ENCODE measurements around the gene TRIM72. TPM values are rescaled to one million over a fixed set of nuclear protein-coding genes. Genes with fewer than 3 reads are reported as not detected.

TRIM72 gene
- total RNA-seq, 1 experiment from 2014 or later = 1.8 TPM

DNA sequence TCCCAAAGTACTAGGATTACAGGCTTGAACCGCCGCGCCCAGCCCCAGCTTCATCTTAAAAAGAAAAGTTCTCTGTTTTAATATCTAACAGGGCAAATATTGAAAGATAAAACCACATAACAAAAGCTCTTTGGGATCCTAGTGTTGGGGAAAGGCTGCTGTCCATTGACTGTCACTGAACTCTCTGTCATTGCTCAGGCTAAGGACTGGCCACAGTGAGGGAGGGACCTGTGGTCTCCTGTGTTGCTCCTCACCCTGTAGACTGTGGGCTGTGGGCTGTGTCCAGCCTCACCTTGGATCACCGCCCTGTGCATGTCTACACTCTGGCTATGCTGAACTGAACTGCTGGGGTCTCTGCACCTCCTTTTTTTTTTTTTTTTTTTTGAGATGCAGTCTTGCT is 14.3 kb downstream of the TRIM72 start (continued):
- TF ChIP-seq, protein P1, sequence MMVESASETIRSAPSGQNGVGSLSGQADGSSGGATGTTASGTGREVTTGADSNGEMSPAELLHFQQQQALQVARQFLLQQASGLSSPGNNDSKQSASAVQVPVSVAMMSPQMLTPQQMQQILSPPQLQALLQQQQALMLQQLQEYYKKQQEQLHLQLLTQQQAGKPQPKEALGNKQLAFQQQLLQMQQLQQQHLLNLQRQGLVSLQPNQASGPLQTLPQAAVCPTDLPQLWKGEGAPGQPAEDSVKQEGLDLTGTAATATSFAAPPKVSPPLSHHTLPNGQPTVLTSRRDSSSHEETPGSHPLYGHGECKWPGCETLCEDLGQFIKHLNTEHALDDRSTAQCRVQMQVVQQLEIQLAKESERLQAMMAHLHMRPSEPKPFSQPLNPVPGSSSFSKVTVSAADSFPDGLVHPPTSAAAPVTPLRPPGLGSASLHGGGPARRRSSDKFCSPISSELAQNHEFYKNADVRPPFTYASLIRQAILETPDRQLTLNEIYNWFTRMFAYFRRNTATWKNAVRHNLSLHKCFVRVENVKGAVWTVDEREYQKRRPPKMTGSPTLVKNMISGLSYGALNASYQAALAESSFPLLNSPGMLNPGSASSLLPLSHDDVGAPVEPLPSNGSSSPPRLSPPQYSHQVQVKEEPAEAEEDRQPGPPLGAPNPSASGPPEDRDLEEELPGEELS (CRISPR knock-in tag; IDR thresholded peaks at IDR 0.05) = no peak

DNA sequence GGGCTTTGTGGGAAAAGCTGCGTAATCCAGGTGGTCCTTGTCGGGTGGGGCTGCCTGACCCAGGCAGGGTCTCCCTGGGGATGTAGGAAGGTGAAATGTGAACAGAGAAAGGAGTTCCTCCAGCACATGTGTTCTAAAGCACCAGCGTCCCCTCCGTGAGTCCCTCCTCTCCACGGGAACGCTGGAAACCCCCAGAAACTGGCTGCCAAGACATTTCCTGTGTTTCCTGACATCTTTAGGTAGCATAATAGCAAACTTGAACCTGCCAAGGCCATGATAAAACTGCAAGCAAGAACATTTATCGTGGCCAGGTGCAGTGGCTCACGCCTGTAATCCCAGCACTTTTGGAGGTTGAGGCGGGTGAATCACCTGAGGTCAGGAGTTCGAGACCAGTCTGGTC is 15.6 kb downstream of the TRIM72 start:
- ChIA-PET POLR2A (no interaction called here), CTCF (no interaction called here)
- DNase-seq (ENCODE audit: low spot score) (no peak), ATAC-seq (no peak)
- Mint-ChIP-seq H3K4me3 (no peak overlapping the region), H3K27ac (no peak overlapping the region), H3K9me3 (peaks cover 9% of the 10 kb centered on the region), H3K36me3 (peaks cover 11% of the 10 kb centered on the region), H3K4me1 (peaks cover 3% of the 10 kb centered on the region), H3K27me3 (ENCODE audit: low read depth) (peaks cover 4% of the 10 kb centered on the region)
- TF ChIP-seq, protein P2, sequence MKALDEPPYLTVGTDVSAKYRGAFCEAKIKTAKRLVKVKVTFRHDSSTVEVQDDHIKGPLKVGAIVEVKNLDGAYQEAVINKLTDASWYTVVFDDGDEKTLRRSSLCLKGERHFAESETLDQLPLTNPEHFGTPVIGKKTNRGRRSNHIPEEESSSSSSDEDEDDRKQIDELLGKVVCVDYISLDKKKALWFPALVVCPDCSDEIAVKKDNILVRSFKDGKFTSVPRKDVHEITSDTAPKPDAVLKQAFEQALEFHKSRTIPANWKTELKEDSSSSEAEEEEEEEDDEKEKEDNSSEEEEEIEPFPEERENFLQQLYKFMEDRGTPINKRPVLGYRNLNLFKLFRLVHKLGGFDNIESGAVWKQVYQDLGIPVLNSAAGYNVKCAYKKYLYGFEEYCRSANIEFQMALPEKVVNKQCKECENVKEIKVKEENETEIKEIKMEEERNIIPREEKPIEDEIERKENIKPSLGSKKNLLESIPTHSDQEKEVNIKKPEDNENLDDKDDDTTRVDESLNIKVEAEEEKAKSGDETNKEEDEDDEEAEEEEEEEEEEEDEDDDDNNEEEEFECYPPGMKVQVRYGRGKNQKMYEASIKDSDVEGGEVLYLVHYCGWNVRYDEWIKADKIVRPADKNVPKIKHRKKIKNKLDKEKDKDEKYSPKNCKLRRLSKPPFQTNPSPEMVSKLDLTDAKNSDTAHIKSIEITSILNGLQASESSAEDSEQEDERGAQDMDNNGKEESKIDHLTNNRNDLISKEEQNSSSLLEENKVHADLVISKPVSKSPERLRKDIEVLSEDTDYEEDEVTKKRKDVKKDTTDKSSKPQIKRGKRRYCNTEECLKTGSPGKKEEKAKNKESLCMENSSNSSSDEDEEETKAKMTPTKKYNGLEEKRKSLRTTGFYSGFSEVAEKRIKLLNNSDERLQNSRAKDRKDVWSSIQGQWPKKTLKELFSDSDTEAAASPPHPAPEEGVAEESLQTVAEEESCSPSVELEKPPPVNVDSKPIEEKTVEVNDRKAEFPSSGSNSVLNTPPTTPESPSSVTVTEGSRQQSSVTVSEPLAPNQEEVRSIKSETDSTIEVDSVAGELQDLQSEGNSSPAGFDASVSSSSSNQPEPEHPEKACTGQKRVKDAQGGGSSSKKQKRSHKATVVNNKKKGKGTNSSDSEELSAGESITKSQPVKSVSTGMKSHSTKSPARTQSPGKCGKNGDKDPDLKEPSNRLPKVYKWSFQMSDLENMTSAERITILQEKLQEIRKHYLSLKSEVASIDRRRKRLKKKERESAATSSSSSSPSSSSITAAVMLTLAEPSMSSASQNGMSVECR (CRISPR knock-in tag; IDR thresholded peaks at IDR 0.05; ENCODE audit: borderline replicate concordance) = no peak
- TF ChIP-seq, protein P3, sequence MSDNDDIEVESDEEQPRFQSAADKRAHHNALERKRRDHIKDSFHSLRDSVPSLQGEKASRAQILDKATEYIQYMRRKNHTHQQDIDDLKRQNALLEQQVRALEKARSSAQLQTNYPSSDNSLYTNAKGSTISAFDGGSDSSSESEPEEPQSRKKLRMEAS (CRISPR knock-in tag; IDR thresholded peaks at IDR 0.05) = no peak
- TF ChIP-seq, protein P4, sequence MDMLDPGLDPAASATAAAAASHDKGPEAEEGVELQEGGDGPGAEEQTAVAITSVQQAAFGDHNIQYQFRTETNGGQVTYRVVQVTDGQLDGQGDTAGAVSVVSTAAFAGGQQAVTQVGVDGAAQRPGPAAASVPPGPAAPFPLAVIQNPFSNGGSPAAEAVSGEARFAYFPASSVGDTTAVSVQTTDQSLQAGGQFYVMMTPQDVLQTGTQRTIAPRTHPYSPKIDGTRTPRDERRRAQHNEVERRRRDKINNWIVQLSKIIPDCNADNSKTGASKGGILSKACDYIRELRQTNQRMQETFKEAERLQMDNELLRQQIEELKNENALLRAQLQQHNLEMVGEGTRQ (CRISPR knock-in tag; IDR thresholded peaks at IDR 0.05) = no peak
- TF ChIP-seq ZNF317 (CRISPR knock-in tag; IDR thresholded peaks at IDR 0.05; ENCODE audit: borderline replicate concordance, low read depth) (no peak), CBFB (CRISPR knock-in tag; IDR thresholded peaks at IDR 0.05; ENCODE audit: low read depth) (no peak), ZNF671 (CRISPR knock-in tag; IDR thresholded peaks at IDR 0.05) (no peak), GRHL2 (CRISPR knock-in tag; IDR thresholded peaks at IDR 0.05; ENCODE audit: insufficient replicate concordance, severe bottlenecking) (no peak), ZNF232 (CRISPR knock-in tag; IDR thresholded peaks at IDR 0.05) (no peak), MYBL2 (CRISPR knock-in tag; IDR thresholded peaks at IDR 0.05) (no peak), HMGA2 (CRISPR knock-in tag; IDR thresholded peaks at IDR 0.05) (no peak), NFE2L1 (CRISPR knock-in tag; IDR thresholded peaks at IDR 0.05) (no peak)
- TF ChIP-seq, protein P5, sequence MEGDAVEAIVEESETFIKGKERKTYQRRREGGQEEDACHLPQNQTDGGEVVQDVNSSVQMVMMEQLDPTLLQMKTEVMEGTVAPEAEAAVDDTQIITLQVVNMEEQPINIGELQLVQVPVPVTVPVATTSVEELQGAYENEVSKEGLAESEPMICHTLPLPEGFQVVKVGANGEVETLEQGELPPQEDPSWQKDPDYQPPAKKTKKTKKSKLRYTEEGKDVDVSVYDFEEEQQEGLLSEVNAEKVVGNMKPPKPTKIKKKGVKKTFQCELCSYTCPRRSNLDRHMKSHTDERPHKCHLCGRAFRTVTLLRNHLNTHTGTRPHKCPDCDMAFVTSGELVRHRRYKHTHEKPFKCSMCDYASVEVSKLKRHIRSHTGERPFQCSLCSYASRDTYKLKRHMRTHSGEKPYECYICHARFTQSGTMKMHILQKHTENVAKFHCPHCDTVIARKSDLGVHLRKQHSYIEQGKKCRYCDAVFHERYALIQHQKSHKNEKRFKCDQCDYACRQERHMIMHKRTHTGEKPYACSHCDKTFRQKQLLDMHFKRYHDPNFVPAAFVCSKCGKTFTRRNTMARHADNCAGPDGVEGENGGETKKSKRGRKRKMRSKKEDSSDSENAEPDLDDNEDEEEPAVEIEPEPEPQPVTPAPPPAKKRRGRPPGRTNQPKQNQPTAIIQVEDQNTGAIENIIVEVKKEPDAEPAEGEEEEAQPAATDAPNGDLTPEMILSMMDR (IDR thresholded peaks at IDR 0.05) = no peak
- TF ChIP-seq, protein P6, sequence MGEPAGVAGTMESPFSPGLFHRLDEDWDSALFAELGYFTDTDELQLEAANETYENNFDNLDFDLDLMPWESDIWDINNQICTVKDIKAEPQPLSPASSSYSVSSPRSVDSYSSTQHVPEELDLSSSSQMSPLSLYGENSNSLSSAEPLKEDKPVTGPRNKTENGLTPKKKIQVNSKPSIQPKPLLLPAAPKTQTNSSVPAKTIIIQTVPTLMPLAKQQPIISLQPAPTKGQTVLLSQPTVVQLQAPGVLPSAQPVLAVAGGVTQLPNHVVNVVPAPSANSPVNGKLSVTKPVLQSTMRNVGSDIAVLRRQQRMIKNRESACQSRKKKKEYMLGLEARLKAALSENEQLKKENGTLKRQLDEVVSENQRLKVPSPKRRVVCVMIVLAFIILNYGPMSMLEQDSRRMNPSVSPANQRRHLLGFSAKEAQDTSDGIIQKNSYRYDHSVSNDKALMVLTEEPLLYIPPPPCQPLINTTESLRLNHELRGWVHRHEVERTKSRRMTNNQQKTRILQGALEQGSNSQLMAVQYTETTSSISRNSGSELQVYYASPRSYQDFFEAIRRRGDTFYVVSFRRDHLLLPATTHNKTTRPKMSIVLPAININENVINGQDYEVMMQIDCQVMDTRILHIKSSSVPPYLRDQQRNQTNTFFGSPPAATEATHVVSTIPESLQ (CRISPR knock-in tag; IDR thresholded peaks at IDR 0.05) = no peak
- TF ChIP-seq, protein P7, sequence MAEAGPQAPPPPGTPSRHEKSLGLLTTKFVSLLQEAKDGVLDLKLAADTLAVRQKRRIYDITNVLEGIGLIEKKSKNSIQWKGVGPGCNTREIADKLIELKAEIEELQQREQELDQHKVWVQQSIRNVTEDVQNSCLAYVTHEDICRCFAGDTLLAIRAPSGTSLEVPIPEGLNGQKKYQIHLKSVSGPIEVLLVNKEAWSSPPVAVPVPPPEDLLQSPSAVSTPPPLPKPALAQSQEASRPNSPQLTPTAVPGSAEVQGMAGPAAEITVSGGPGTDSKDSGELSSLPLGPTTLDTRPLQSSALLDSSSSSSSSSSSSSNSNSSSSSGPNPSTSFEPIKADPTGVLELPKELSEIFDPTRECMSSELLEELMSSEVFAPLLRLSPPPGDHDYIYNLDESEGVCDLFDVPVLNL (CRISPR knock-in tag; IDR thresholded peaks at IDR 0.05; ENCODE audit: borderline replicate concordance, low read depth) = no peak
- TF ChIP-seq, protein P8, sequence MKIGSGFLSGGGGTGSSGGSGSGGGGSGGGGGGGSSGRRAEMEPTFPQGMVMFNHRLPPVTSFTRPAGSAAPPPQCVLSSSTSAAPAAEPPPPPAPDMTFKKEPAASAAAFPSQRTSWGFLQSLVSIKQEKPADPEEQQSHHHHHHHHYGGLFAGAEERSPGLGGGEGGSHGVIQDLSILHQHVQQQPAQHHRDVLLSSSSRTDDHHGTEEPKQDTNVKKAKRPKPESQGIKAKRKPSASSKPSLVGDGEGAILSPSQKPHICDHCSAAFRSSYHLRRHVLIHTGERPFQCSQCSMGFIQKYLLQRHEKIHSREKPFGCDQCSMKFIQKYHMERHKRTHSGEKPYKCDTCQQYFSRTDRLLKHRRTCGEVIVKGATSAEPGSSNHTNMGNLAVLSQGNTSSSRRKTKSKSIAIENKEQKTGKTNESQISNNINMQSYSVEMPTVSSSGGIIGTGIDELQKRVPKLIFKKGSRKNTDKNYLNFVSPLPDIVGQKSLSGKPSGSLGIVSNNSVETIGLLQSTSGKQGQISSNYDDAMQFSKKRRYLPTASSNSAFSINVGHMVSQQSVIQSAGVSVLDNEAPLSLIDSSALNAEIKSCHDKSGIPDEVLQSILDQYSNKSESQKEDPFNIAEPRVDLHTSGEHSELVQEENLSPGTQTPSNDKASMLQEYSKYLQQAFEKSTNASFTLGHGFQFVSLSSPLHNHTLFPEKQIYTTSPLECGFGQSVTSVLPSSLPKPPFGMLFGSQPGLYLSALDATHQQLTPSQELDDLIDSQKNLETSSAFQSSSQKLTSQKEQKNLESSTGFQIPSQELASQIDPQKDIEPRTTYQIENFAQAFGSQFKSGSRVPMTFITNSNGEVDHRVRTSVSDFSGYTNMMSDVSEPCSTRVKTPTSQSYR (CRISPR knock-in tag; IDR thresholded peaks at IDR 0.05) = no peak
- TF ChIP-seq, protein P9, sequence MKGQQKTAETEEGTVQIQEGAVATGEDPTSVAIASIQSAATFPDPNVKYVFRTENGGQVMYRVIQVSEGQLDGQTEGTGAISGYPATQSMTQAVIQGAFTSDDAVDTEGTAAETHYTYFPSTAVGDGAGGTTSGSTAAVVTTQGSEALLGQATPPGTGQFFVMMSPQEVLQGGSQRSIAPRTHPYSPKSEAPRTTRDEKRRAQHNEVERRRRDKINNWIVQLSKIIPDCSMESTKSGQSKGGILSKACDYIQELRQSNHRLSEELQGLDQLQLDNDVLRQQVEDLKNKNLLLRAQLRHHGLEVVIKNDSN (CRISPR knock-in tag; IDR thresholded peaks at IDR 0.05) = no peak
- TF ChIP-seq, protein P10, sequence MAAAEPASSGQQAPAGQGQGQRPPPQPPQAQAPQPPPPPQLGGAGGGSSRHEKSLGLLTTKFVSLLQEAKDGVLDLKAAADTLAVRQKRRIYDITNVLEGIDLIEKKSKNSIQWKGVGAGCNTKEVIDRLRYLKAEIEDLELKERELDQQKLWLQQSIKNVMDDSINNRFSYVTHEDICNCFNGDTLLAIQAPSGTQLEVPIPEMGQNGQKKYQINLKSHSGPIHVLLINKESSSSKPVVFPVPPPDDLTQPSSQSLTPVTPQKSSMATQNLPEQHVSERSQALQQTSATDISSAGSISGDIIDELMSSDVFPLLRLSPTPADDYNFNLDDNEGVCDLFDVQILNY (CRISPR knock-in tag; IDR thresholded peaks at IDR 0.05) = no peak
